Adrenal gland (tissue), 5 donors: ENCODE results near the gene HOXA3.

ENCODE experiments used
- POLR2A ChIP-seq, 2 donors: fragments of 450-650 bp; IDR thresholded peaks; one replicate each; pipeline ENCODE4 v1.6.1; 2017; ENCODE audit warnings: antibody characterized with exemption in 2 of 2, mild to moderate bottlenecking in 2 of 2, moderate library complexity in 1 of 2
- TF ChIP-seq, protein P1 (sequence below), 6 experiments: fragments of 450-650 bp in 4 of 6; fragments of 200-600 bp in 2 of 6; sonication (generic) in 1 of 6; IDR thresholded peaks; 1 replicate in 5 of 6; 2 replicates in 1 of 6; pipeline versions ENCODE4 v1.5.1 to v1.8.0; 2016 to 2021; ENCODE audit warnings: antibody characterized with exemption in 6 of 6, mild to moderate bottlenecking in 2 of 6, moderate library complexity in 1 of 6
- donor health status: DM: no; HTN: no; CAD: no.

DNA sequence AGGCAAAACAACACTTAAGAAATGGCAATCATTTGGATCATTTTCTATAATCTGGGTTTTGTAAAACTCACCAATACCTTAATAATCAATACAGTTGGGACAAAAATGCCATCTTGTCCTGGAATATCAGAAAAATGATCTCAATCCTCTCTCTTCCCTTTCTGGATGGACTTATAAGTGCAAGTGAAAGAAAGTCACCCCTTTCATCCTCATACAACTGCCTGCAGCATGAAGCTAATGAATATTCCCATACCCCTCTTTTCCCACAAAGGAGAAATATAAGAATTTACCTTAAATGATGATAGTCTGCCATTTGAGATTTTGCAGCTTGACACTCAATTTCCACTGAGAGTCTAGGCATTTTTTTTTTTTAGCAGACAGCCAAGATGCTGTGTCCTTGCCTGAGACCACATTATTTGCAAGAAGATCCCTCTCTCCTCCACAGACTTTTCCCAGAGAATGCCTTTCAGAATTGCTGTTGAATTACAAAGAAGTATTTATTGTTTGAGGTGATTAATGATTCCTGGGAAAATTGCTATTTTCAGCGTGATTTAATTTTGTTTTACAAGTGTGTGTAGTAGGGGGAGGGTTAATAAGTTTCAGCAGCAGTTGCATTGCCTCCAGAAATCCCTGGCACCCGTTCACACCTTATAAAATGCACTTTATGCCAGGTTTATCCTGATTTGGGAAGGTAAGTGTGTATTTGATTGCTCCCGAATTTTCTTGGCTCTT is 25.6 kb downstream of the HOXA3 start:
- TF ChIP-seq POLR2A (IDR thresholded peaks at IDR 0.05) = no peak
- TF ChIP-seq, protein P1, sequence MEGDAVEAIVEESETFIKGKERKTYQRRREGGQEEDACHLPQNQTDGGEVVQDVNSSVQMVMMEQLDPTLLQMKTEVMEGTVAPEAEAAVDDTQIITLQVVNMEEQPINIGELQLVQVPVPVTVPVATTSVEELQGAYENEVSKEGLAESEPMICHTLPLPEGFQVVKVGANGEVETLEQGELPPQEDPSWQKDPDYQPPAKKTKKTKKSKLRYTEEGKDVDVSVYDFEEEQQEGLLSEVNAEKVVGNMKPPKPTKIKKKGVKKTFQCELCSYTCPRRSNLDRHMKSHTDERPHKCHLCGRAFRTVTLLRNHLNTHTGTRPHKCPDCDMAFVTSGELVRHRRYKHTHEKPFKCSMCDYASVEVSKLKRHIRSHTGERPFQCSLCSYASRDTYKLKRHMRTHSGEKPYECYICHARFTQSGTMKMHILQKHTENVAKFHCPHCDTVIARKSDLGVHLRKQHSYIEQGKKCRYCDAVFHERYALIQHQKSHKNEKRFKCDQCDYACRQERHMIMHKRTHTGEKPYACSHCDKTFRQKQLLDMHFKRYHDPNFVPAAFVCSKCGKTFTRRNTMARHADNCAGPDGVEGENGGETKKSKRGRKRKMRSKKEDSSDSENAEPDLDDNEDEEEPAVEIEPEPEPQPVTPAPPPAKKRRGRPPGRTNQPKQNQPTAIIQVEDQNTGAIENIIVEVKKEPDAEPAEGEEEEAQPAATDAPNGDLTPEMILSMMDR (IDR thresholded peaks at IDR 0.05) = no peak
